Mucosa of rectum (tissue), 2 donors: ENCODE results near the gene JAK3.
A peak's percentile ranks its signal among the peaks of the same experiment; 100 is the strongest.
"Not testable (repeated sequence)": the region's sequence is repeated elsewhere in the genome, so short reads cannot be mapped to it uniquely, and the experiment has no call there.

Experiments used
- H3K27ac ChIP-seq, 2 donors: one replicate each; pipeline ENCODE4 v1.7.0; 2013; ENCODE audit warnings: inconsistent platforms in 2 of 2, low read depth in 2 of 2, low read length in 2 of 2
- H3K27me3 ChIP-seq, 2 donors: one replicate each; pipeline ENCODE4 v1.7.0; 2013; ENCODE audit warnings: low read length in 2 of 2; ENCODE audit not compliant: control insufficient read depth in 2 of 2, insufficient read depth in 2 of 2
- H3K36me3 ChIP-seq, 2 donors: one replicate each; pipeline ENCODE4 v1.7.0; 2013; ENCODE audit warnings: low read length in 2 of 2; ENCODE audit not compliant: control insufficient read depth in 2 of 2, insufficient read depth in 2 of 2
- H3K4me1 ChIP-seq, 2 donors: one replicate each; pipeline ENCODE4 v1.7.0; 2013; ENCODE audit warnings: low read length in 2 of 2, mild to moderate bottlenecking in 1 of 2; ENCODE audit not compliant: control insufficient read depth in 2 of 2, insufficient read depth in 2 of 2
- H3K4me3 ChIP-seq, 2 donors: one replicate each; pipeline ENCODE4 v1.7.0; 2013; ENCODE audit warnings: low read length in 2 of 2
- H3K9ac ChIP-seq, 2 donors: one replicate each; pipeline ENCODE4 v1.7.0; 2013; ENCODE audit warnings: low read length in 2 of 2, low read depth in 1 of 2, mild to moderate bottlenecking in 1 of 2
- H3K9me3 ChIP-seq, 2 donors: one replicate each; pipeline ENCODE4 v1.7.0; 2013; ENCODE audit warnings: low read length in 2 of 2; ENCODE audit not compliant: control insufficient read depth in 2 of 2
- donor health status: healthy.
- donor health status: Normal muscosa, but diverticular disease.

Gene JAK3

GRCh38 chr19:17847538-17848366 lies at the start of gene JAK3:
JAK3 (minus strand) TSS chr19:17847982; CDS start chr19:17844417, 3,565 bp downstream.
- peaks cover 0 to 9% of the 10 kb centered on the region in 2 donors for H3K4me1 ChIP-seq
- H3K36me3 ChIP-seq: no peaks in the 10 kb centered on the region
- peaks cover 1 to 2% of the 10 kb centered on the region in 2 donors for H3K27me3 ChIP-seq
- peak within 1 kb of the TSS; percentile 11 to 54 for H3K4me3 ChIP-seq
- H3K9ac ChIP-seq: peak within 1 kb of the TSS in 1 of 2 donors; percentile 32
- H3K27ac ChIP-seq: peak within 1 kb of the TSS; percentile 59 to 86
- no peaks in the 10 kb centered on the region for H3K9me3 ChIP-seq

DNA sequence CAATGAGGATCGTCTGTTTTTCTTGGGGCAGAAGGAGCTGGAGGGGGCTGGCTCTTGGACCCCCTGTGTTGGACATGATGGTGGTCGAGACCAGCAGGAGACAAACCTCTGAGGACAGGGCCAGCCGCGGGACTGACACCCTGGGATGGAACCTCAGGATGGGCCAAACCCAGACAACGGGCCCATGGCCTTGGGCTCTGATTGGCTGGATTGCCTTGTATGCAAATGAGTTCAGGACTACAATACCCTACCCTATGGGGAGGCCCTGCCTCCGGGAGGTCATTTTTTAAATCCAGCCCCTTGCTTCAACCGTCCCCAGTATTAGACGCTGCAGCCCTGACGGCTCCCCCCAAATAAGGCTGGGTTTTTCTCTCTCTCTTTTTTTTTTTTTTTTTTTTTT lies 46.0 kb upstream of the JAK3 start:
- Histone ChIP-seq H3K36me3 (no peaks in the 10 kb centered on the region), H3K4me3 (no peak overlapping the region), H3K9ac (no peak overlapping the region), H3K4me1 (no peaks in the 10 kb centered on the region), H3K27me3 (no peaks in the 10 kb centered on the region), H3K9me3 (no peaks in the 10 kb centered on the region), H3K27ac (no peak overlapping the region)

GRCh38 chr19:17889609-17890214 lies 41.9 kb upstream of the JAK3 start:
- no peak overlapping the region for H3K9ac ChIP-seq
- H3K27ac ChIP-seq: no peak overlapping the region
- H3K27me3 ChIP-seq: no peaks in the 10 kb centered on the region
- no peaks in the 10 kb centered on the region for H3K36me3 ChIP-seq
- H3K9me3 ChIP-seq: no peaks in the 10 kb centered on the region
- H3K4me1 ChIP-seq: no peaks in the 10 kb centered on the region
- no peak overlapping the region for H3K4me3 ChIP-seq

DNA sequence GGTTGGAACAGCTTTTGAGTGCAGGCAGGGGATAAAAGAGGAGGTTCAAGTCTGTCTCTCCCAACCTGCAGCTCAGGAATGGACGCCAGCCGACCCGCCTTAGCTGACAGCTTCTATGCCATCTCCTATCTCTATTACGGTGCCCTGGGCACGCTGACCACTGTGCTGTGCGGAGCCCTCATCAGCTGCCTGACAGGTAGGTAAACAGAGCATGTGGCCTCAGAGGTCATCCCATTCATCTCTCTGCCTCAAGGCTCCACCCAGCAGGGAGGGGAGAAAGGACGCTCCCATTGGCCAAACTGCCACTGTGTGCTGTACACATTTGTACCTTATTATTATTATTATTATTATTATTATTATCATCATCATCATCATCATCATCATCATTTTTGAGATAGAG lies 40.5 kb upstream of the JAK3 start:
- no peaks in the 10 kb centered on the region for H3K9me3 ChIP-seq

DNA sequence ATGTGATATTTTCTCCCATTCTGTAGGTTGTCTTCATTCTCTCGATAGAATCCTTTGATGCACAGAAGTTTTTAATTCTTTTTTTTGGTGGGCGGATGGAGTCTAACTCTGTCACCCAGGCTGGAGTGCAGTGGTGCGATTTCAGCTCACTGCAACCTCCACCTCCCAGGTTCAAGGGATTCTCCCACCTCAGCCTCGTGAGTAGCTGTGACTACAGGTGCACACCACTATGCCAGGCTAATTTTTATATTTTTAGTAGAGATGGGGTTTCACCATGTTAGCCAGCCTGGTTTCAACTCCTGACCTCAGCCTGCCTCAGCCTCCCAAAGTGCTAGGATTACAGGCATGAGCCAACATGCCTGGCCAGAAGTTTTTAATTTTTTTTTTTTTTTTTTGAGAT lies 39.4 kb upstream of the JAK3 start:
- not testable (repeated sequence) for H3K9me3 ChIP-seq, H3K27me3 ChIP-seq, H3K36me3 ChIP-seq

More for the DNA sequence above, 40.5 kb upstream of the JAK3 start:
- H3K27ac ChIP-seq: no peak overlapping the region
- no peak overlapping the region for H3K4me3 ChIP-seq
- no peaks in the 10 kb centered on the region for H3K36me3 ChIP-seq
- no peaks in the 10 kb centered on the region for H3K27me3 ChIP-seq
- H3K9ac ChIP-seq: no peak overlapping the region
- no peaks in the 10 kb centered on the region for H3K4me1 ChIP-seq

GRCh38 chr19:17886515-17886914 lies 38.7 kb upstream of the JAK3 start:
- Histone ChIP-seq H3K9me3 (no peaks in the 10 kb centered on the region), H3K9ac (no peak overlapping the region), H3K36me3 (no peaks in the 10 kb centered on the region), H3K4me3 (no peak overlapping the region), H3K27ac (no peak overlapping the region), H3K4me1 (no peaks in the 10 kb centered on the region), H3K27me3 (no peaks in the 10 kb centered on the region)

More for the DNA sequence above, 39.4 kb upstream of the JAK3 start:
- not testable (repeated sequence) for H3K4me3 ChIP-seq, H3K27ac ChIP-seq, H3K9ac ChIP-seq, H3K4me1 ChIP-seq

GRCh38 chr19:17883627-17884410 lies 36.0 kb upstream of the JAK3 start:
- no peak overlapping the region for H3K4me3 ChIP-seq
- H3K4me1 ChIP-seq: no peaks in the 10 kb centered on the region
- H3K36me3 ChIP-seq: no peaks in the 10 kb centered on the region
- H3K9me3 ChIP-seq: no peaks in the 10 kb centered on the region
- H3K27ac ChIP-seq: no peak overlapping the region
- no peaks in the 10 kb centered on the region for H3K27me3 ChIP-seq
- H3K9ac ChIP-seq: no peak overlapping the region

GRCh38 chr19:17881701-17882100 lies 33.9 kb upstream of the JAK3 start:
- H3K9ac ChIP-seq: no peak overlapping the region
- H3K27ac ChIP-seq: no peak overlapping the region
- no peaks in the 10 kb centered on the region for H3K36me3 ChIP-seq
- H3K4me1 ChIP-seq: no peaks in the 10 kb centered on the region
- no peaks in the 10 kb centered on the region for H3K9me3 ChIP-seq
- H3K27me3 ChIP-seq: peaks cover 0 to 5% of the 10 kb centered on the region in 2 donors
- H3K4me3 ChIP-seq: no peak overlapping the region

GRCh38 chr19:17879466-17879865 lies 31.7 kb upstream of the JAK3 start:
- Histone ChIP-seq H3K27me3 (peaks cover 4 to 8% of the 10 kb centered on the region in 2 donors), H3K9ac (no peak overlapping the region), H3K27ac (no peak overlapping the region), H3K4me3 (no peak overlapping the region), H3K9me3 (no peaks in the 10 kb centered on the region), H3K4me1 (no peaks in the 10 kb centered on the region), H3K36me3 (no peaks in the 10 kb centered on the region)

- Histone ChIP-seq H3K9me3 (no peaks in the 10 kb centered on the region), H3K9ac (no peak overlapping the region), H3K27me3 (peaks cover 5 to 10% of the 10 kb centered on the region in 2 donors), H3K36me3 (no peaks in the 10 kb centered on the region), H3K4me1 (peaks cover 4 to 6% of the 10 kb centered on the region in 2 donors), H3K4me3 (no peak overlapping the region), H3K27ac (no peak overlapping the region)
These were observed 29.9 kb upstream of the JAK3 start for GRCh38 chr19:17877696-17878095.
